C4-2B (cell line): ENCODE data around the gene RAPSN.

Experiments
- ZFX ChIP-seq: fragments of 450-650 bp; IDR thresholded peaks from 2 replicates; pipeline ENCODE4 v1.6.1; 2017
- TF ChIP-seq, protein P1 (sequence below): fragments of 450-650 bp; conservative IDR thresholded peaks from 2 replicates; pipeline ENCODE4 v1.5.1; 2017; ENCODE audit warnings: mild to moderate bottlenecking

DNA sequence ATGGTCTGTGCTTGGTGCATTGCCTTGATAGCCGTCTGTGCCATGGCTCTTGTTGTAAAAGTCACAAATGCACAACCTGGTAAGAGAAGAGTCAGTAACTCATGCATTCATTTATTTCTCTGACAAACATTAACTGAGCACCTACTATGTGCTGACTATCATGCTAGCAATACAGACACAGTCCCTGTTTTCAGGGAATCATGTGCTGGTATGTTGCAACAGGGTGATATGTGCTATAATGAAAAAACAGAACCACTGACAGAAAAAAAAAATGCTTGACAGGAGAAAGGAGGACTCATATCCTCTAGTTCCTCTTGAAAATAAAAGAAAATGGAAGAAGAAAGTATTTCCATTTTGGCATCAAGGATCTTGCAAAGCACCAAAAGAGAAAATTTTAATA is 34.5 kb upstream of the RAPSN start:
- TF ChIP-seq, protein P1, sequence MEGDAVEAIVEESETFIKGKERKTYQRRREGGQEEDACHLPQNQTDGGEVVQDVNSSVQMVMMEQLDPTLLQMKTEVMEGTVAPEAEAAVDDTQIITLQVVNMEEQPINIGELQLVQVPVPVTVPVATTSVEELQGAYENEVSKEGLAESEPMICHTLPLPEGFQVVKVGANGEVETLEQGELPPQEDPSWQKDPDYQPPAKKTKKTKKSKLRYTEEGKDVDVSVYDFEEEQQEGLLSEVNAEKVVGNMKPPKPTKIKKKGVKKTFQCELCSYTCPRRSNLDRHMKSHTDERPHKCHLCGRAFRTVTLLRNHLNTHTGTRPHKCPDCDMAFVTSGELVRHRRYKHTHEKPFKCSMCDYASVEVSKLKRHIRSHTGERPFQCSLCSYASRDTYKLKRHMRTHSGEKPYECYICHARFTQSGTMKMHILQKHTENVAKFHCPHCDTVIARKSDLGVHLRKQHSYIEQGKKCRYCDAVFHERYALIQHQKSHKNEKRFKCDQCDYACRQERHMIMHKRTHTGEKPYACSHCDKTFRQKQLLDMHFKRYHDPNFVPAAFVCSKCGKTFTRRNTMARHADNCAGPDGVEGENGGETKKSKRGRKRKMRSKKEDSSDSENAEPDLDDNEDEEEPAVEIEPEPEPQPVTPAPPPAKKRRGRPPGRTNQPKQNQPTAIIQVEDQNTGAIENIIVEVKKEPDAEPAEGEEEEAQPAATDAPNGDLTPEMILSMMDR, result no peak
- no peak for TF ChIP-seq ZFX
